ENCODE results near the gene FBXO44. TPM values are rescaled to one million over a fixed set of nuclear protein-coding genes. Genes with fewer than 3 reads are reported as not detected.
A peak's percentile ranks its signal among the peaks of the same experiment; 100 is the strongest.

Gene FBXO44
- polyA plus RNA-seq, 1 experiment = 24.4 TPM

- TF ChIP-seq CTCF (IDR thresholded peaks at IDR 0.05; ENCODE audit: insufficient read depth, low read depth, low read length) = no peak
- ChIA-PET CTCF (interaction anchor here (0.6 to 2.8 kb wide), 4 partner anchors 9 to 618 kb away, joined by 3 to 17 read pairs (median 3); partner anchors contain the start of gene FBXO6), POLR2A (interaction anchor here (1.0 kb wide), 1 partner anchor 9 kb away, joined by 5 read pairs; the partner anchor contains the start of gene FBXO6)
- H3K4me3 ChIP-seq (ENCODE audit: low read depth, low read length) = peak overlapping the region; percentile 84
- no peaks in the 10 kb centered on the region for H3K27me3 ChIP-seq (ENCODE audit: control insufficient read depth, insufficient read depth, low read length)
- DNase-seq (ENCODE audit: low read depth) = no peak
- peaks cover 8% of the 10 kb centered on the region for H3K36me3 ChIP-seq (ENCODE audit: control insufficient read depth, insufficient read depth, low read length)
Measured at GRCh38 chr1:11654939-11655808, 497 bp downstream of the FBXO44 start.

- no peak for DNase-seq (ENCODE audit: low read depth)
- TF ChIP-seq CTCF (IDR thresholded peaks at IDR 0.05; ENCODE audit: insufficient read depth, low read depth, low read length) = no peak
- H3K36me3 ChIP-seq (ENCODE audit: control insufficient read depth, insufficient read depth, low read length) = peaks cover 15% of the 10 kb centered on the region
- ChIA-PET CTCF (interaction anchor here (0.9 to 1.7 kb wide), 3 partner anchors 9 to 62 kb away, joined by 3 to 5 read pairs (median 4); no protein-coding TSS in a partner anchor), POLR2A (no interaction called here)
- H3K4me3 ChIP-seq (ENCODE audit: low read depth, low read length) = no peak overlapping the region
- H3K27me3 ChIP-seq (ENCODE audit: control insufficient read depth, insufficient read depth, low read length) = no peaks in the 10 kb centered on the region
Measured at GRCh38 chr1:11657654-11658053, 3.0 kb downstream of the FBXO44 start.

GRCh38 chr1:11658542-11658941, 3.9 kb downstream of the FBXO44 start:
- Histone ChIP-seq H3K4me3 (ENCODE audit: low read depth, low read length) (no peak overlapping the region), H3K27me3 (ENCODE audit: control insufficient read depth, insufficient read depth, low read length) (no peaks in the 10 kb centered on the region), H3K36me3 (ENCODE audit: control insufficient read depth, insufficient read depth, low read length) (peaks cover 15% of the 10 kb centered on the region)
- no peak for TF ChIP-seq CTCF (IDR thresholded peaks at IDR 0.05; ENCODE audit: insufficient read depth, low read depth, low read length)
- ChIA-PET CTCF (interaction anchor here (1.4 to 1.7 kb wide), 2 partner anchors 10 to 61 kb away, joined by 5 read pairs; no protein-coding TSS in a partner anchor), POLR2A (no interaction called here)
- DNase-seq (ENCODE audit: low read depth) = no peak

GRCh38 chr1:11659748-11660147, 5.1 kb downstream of the FBXO44 start:
- ChIA-PET POLR2A (interaction anchor here (0.6 kb wide), 1 partner anchor 13 kb away, joined by 3 read pairs; no protein-coding TSS in a partner anchor), CTCF (interaction anchor here (0.9 to 1.2 kb wide), 3 partner anchors 14 to 622 kb away, joined by 4 to 5 read pairs (median 4); no protein-coding TSS in a partner anchor)

More at GRCh38 chr1:11659748-11660147, 5.1 kb downstream of the FBXO44 start:
- TF ChIP-seq CTCF (IDR thresholded peaks at IDR 0.05; ENCODE audit: insufficient read depth, low read depth, low read length) = no peak
- no peak for DNase-seq (ENCODE audit: low read depth)
- peaks cover 15% of the 10 kb centered on the region for H3K36me3 ChIP-seq (ENCODE audit: control insufficient read depth, insufficient read depth, low read length)
- no peaks in the 10 kb centered on the region for H3K27me3 ChIP-seq (ENCODE audit: control insufficient read depth, insufficient read depth, low read length)
- no peak overlapping the region for H3K4me3 ChIP-seq (ENCODE audit: low read depth, low read length)

Measured in BJ (cell line).